NCI-H2029 (cell line): ENCODE results near the gene C14orf39.

Source experiments
- DNase-seq: peaks from one replicate; lab custom pipeline; 2025; lab: John Stamatoyannopoulos, UW

C14orf39 gene

GRCh38 chr14:60485598-60486251 lies at the start of gene C14orf39:
TSS of gene C14orf39 (minus strand) at chr14:60486063. CDS start at chr14:60485078, 985 bp downstream.
- DNase-seq = no peak

- DNase-seq = no peak
Observed at GRCh38 chr14:60532442-60532841, 46.6 kb upstream of the C14orf39 start.

- DNase-seq = no peak
Observed at GRCh38 chr14:60515511-60516289, 29.8 kb upstream of the C14orf39 start.

- peak; percentile 90 for DNase-seq
Observed at GRCh38 chr14:60514741-60515491, 29.1 kb upstream of the C14orf39 start.

GRCh38 chr14:60514378-60514740 lies 28.5 kb upstream of the C14orf39 start:
- DNase-seq = peak; percentile 90

GRCh38 chr14:60512973-60513571 lies 27.2 kb upstream of the C14orf39 start:
- no peak for DNase-seq

GRCh38 chr14:60512126-60512525 lies 26.3 kb upstream of the C14orf39 start:
- DNase-seq = peak; percentile 33

- DNase-seq = peak; percentile 38
Observed at GRCh38 chr14:60510951-60511599, 25.2 kb upstream of the C14orf39 start.

GRCh38 chr14:60510254-60510950 lies 24.5 kb upstream of the C14orf39 start:
- no peak for DNase-seq

GRCh38 chr14:60509438-60510253 lies 23.8 kb upstream of the C14orf39 start:
- DNase-seq = peak; percentile 59

- peak; percentile 48 for DNase-seq
Observed at GRCh38 chr14:60508707-60509437, 23.0 kb upstream of the C14orf39 start, which contains the start of gene SIX6. TSS of gene SIX6 (plus strand) at chr14:60509146. CDS start at chr14:60509399, 253 bp downstream.

GRCh38 chr14:60508363-60508706 lies 22.5 kb upstream of the C14orf39 start:
- DNase-seq = no peak

- no peak for DNase-seq
Observed at GRCh38 chr14:60506985-60507829, 21.3 kb upstream of the C14orf39 start.

- DNase-seq = no peak
Observed at GRCh38 chr14:60506462-60506984, 20.7 kb upstream of the C14orf39 start.

GRCh38 chr14:60506010-60506409 lies 20.1 kb upstream of the C14orf39 start:
- no peak for DNase-seq

GRCh38 chr14:60505448-60505847 lies 19.6 kb upstream of the C14orf39 start:
- no peak for DNase-seq

GRCh38 chr14:60502541-60502940 lies 16.7 kb upstream of the C14orf39 start:
- no peak for DNase-seq

GRCh38 chr14:60495946-60496345 lies 10.1 kb upstream of the C14orf39 start:
- no peak for DNase-seq
